ENCODE data around the gene HHAT.

DNA sequence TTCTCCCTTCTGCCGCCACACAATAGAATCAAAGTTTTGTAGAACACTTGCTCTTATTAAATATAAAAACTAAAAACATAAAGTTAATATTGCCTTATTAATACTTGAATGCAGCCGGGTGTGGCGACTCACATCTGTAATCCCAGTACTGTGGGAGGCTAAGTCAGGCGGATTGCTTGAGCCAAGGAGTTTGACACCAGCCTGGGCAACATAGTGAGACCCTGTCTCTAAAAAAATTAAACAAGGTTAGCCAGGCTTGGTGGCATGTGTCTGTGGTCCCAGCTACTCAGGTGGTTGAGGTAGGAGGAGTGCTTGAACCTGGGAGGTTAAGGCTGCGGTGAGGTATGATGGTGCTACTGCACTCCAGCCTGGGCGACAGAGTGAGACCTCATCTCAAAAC lies 13.2 kb upstream of the HHAT start:
- TF ChIP-seq, protein P1, sequence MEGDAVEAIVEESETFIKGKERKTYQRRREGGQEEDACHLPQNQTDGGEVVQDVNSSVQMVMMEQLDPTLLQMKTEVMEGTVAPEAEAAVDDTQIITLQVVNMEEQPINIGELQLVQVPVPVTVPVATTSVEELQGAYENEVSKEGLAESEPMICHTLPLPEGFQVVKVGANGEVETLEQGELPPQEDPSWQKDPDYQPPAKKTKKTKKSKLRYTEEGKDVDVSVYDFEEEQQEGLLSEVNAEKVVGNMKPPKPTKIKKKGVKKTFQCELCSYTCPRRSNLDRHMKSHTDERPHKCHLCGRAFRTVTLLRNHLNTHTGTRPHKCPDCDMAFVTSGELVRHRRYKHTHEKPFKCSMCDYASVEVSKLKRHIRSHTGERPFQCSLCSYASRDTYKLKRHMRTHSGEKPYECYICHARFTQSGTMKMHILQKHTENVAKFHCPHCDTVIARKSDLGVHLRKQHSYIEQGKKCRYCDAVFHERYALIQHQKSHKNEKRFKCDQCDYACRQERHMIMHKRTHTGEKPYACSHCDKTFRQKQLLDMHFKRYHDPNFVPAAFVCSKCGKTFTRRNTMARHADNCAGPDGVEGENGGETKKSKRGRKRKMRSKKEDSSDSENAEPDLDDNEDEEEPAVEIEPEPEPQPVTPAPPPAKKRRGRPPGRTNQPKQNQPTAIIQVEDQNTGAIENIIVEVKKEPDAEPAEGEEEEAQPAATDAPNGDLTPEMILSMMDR (conservative IDR thresholded peaks at IDR 0.05; ENCODE audit: low read depth, low read length), result no peak
- TF ChIP-seq EZH2 (IDR thresholded peaks at IDR 0.05; ENCODE audit: borderline replicate concordance, low read depth, low read length, poor library complexity, severe bottlenecking), result no peak
